ENCODE results near the gene PLB1. TPM values are rescaled to one million over a fixed set of nuclear protein-coding genes. Genes with fewer than 3 reads are reported as not detected.

The PLB1 gene
- polyA plus RNA-seq, 2 of the 4 experiments (the other 2 are of a cell fraction) = 0.26 to 1.4 TPM

GRCh38 chr2:28662044-28662443 lies 166.2 kb downstream of the PLB1 start:
- peak in 1 of 2 experiments; percentile 43; a peak in 3 of 6 replicates for ATAC-seq
- Histone ChIP-seq H3K4me1 (peaks cover 33% of the 10 kb centered on the region), H3K4me2 (peak overlapping the region; percentile 62), H3K4me3 (no peak overlapping the region), H3K27ac (peak overlapping the region; percentile 40 to 62; a peak in 3 of 6 replicates), H3K9me3 (peaks cover 4% of the 10 kb centered on the region; the same call in 1 of the 3 replicates)
- no peak for TF ChIP-seq SMC3 (IDR thresholded peaks at IDR 0.05)
- no peak for TF ChIP-seq HDAC2 (IDR thresholded peaks at IDR 0.05)
- TF ChIP-seq JUN (IDR thresholded peaks at IDR 0.05) = no peak
- no peak for TF ChIP-seq HOXB5 (CRISPR knock-in tag; IDR thresholded peaks at IDR 0.05)
- TF ChIP-seq ZC3H11A (IDR thresholded peaks at IDR 0.05) = no peak
- TF ChIP-seq FOSL2 (IDR thresholded peaks at IDR 0.05) = no peak
- TF ChIP-seq FOSL2 (CRISPR knock-in tag; IDR thresholded peaks at IDR 0.05) = no peak
- no peak for TF ChIP-seq MAZ (IDR thresholded peaks at IDR 0.05; ENCODE audit: borderline replicate concordance, low read depth, low read length)
- TF ChIP-seq ZSCAN20 (CRISPR knock-in tag; IDR thresholded peaks at IDR 0.05) = no peak
- TF ChIP-seq CBX8 (IDR thresholded peaks at IDR 0.05) = no peak
- no peak for TF ChIP-seq ZNF302 (CRISPR knock-in tag; IDR thresholded peaks at IDR 0.05)
- no peak for TF ChIP-seq KDM1A (IDR thresholded peaks at IDR 0.05; ENCODE audit: low read depth)
- TF ChIP-seq, protein P1, sequence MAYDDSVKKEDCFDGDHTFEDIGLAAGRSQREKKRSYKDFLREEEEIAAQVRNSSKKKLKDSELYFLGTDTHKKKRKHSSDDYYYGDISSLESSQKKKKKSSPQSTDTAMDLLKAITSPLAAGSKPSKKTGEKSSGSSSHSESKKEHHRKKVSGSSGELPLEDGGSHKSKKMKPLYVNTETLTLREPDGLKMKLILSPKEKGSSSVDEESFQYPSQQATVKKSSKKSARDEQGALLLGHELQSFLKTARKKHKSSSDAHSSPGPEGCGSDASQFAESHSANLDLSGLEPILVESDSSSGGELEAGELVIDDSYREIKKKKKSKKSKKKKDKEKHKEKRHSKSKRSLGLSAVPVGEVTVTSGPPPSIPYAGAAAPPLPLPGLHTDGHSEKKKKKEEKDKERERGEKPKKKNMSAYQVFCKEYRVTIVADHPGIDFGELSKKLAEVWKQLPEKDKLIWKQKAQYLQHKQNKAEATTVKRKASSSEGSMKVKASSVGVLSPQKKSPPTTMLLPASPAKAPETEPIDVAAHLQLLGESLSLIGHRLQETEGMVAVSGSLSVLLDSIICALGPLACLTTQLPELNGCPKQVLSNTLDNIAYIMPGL (CRISPR knock-in tag; IDR thresholded peaks at IDR 0.05; ENCODE audit: borderline replicate concordance) = no peak
- TF ChIP-seq, protein P2, sequence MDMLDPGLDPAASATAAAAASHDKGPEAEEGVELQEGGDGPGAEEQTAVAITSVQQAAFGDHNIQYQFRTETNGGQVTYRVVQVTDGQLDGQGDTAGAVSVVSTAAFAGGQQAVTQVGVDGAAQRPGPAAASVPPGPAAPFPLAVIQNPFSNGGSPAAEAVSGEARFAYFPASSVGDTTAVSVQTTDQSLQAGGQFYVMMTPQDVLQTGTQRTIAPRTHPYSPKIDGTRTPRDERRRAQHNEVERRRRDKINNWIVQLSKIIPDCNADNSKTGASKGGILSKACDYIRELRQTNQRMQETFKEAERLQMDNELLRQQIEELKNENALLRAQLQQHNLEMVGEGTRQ (IDR thresholded peaks at IDR 0.05) = no peak
- no peak for TF ChIP-seq RNF2 (IDR thresholded peaks at IDR 0.05; ENCODE audit: borderline replicate concordance, low read depth)
- TF ChIP-seq ELK1 (IDR thresholded peaks at IDR 0.05; ENCODE audit: low read depth, low read length) = no peak
- TF ChIP-seq BHLHE40 (IDR thresholded peaks at IDR 0.05; ENCODE audit: low read depth, low read length) = no peak
- CTCF ChIA-PET = interaction anchor here (1.6 to 3.3 kb wide), 4 partner anchors 10 to 90 kb away, joined by 3 to 19 read pairs (median 5); no protein-coding TSS in a partner anchor
- WGBS (ENCODE audit: missing lambda C conversion rate) = 31% methylated on average over 1 of the region's 1 CpG
- POLR2A ChIA-PET = no interaction called here
- peak in 1 of 2 experiments; percentile 24 for DNase-seq (ENCODE audit: low read depth in 1 of 2, low spot score in 1 of 2)
- no peak for FAIRE-seq

GRCh38 chr2:28662468-28663181 lies 166.8 kb downstream of the PLB1 start:
- ATAC-seq (peak; percentile 26 to 36; a peak in 3 of 6 replicates), FAIRE-seq (no peak), DNase-seq (ENCODE audit: low read depth in 1 of 2, low spot score in 1 of 2) (peak in 1 of 2 experiments; percentile 23)
- CTCF ChIA-PET = interaction anchor here (0.9 to 3.3 kb wide), 9 partner anchors 10 to 96 kb away, joined by 3 to 19 read pairs (median 6); no protein-coding TSS in a partner anchor
- no peak overlapping the region for H3K4me3 ChIP-seq
- 79% methylated on average over 12 of the region's 12 CpGs for WGBS (ENCODE audit: missing lambda C conversion rate)
- H3K9me3 ChIP-seq = peaks cover 4% of the 10 kb centered on the region; the same call in 1 of the 3 replicates
- TF ChIP-seq FOSB (CRISPR knock-in tag; IDR thresholded peaks at IDR 0.05) = no peak
- TF ChIP-seq, protein P3, sequence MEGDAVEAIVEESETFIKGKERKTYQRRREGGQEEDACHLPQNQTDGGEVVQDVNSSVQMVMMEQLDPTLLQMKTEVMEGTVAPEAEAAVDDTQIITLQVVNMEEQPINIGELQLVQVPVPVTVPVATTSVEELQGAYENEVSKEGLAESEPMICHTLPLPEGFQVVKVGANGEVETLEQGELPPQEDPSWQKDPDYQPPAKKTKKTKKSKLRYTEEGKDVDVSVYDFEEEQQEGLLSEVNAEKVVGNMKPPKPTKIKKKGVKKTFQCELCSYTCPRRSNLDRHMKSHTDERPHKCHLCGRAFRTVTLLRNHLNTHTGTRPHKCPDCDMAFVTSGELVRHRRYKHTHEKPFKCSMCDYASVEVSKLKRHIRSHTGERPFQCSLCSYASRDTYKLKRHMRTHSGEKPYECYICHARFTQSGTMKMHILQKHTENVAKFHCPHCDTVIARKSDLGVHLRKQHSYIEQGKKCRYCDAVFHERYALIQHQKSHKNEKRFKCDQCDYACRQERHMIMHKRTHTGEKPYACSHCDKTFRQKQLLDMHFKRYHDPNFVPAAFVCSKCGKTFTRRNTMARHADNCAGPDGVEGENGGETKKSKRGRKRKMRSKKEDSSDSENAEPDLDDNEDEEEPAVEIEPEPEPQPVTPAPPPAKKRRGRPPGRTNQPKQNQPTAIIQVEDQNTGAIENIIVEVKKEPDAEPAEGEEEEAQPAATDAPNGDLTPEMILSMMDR (IDR thresholded peaks at IDR 0.05) = no peak
- TF ChIP-seq BHLHE40 (IDR thresholded peaks at IDR 0.05; ENCODE audit: low read depth, low read length) = no peak
- TF ChIP-seq JUN (IDR thresholded peaks at IDR 0.05) = no peak
- no peak for TF ChIP-seq ZC3H11A (IDR thresholded peaks at IDR 0.05)
- TF ChIP-seq, protein P4, sequence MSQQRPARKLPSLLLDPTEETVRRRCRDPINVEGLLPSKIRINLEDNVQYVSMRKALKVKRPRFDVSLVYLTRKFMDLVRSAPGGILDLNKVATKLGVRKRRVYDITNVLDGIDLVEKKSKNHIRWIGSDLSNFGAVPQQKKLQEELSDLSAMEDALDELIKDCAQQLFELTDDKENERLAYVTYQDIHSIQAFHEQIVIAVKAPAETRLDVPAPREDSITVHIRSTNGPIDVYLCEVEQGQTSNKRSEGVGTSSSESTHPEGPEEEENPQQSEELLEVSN (IDR thresholded peaks at IDR 0.05; ENCODE audit: borderline replicate concordance, low read depth) = no peak
- TF ChIP-seq ZNF302 (CRISPR knock-in tag; IDR thresholded peaks at IDR 0.05) = no peak
- no peak for TF ChIP-seq PHF8 (IDR thresholded peaks at IDR 0.05; ENCODE audit: borderline replicate concordance, low read depth)
- TF ChIP-seq KDM1A (IDR thresholded peaks at IDR 0.05; ENCODE audit: low read depth) = no peak
- TF ChIP-seq, protein P5, sequence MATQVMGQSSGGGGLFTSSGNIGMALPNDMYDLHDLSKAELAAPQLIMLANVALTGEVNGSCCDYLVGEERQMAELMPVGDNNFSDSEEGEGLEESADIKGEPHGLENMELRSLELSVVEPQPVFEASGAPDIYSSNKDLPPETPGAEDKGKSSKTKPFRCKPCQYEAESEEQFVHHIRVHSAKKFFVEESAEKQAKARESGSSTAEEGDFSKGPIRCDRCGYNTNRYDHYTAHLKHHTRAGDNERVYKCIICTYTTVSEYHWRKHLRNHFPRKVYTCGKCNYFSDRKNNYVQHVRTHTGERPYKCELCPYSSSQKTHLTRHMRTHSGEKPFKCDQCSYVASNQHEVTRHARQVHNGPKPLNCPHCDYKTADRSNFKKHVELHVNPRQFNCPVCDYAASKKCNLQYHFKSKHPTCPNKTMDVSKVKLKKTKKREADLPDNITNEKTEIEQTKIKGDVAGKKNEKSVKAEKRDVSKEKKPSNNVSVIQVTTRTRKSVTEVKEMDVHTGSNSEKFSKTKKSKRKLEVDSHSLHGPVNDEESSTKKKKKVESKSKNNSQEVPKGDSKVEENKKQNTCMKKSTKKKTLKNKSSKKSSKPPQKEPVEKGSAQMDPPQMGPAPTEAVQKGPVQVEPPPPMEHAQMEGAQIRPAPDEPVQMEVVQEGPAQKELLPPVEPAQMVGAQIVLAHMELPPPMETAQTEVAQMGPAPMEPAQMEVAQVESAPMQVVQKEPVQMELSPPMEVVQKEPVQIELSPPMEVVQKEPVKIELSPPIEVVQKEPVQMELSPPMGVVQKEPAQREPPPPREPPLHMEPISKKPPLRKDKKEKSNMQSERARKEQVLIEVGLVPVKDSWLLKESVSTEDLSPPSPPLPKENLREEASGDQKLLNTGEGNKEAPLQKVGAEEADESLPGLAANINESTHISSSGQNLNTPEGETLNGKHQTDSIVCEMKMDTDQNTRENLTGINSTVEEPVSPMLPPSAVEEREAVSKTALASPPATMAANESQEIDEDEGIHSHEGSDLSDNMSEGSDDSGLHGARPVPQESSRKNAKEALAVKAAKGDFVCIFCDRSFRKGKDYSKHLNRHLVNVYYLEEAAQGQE (IDR thresholded peaks at IDR 0.05) = no peak
- no peak for TF ChIP-seq POLR2AphosphoS2 (conservative IDR thresholded peaks at IDR 0.05; ENCODE audit: low read length)
- TF ChIP-seq CEBPB (IDR thresholded peaks at IDR 0.05) = no peak
- TF ChIP-seq HDAC2 (IDR thresholded peaks at IDR 0.05) = no peak
- peaks cover 33% of the 10 kb centered on the region for H3K4me1 ChIP-seq
- peak overlapping the region; percentile 40 to 62; a peak in 4 of 6 replicates for H3K27ac ChIP-seq
- POLR2A ChIA-PET = interaction anchor here (1.0 to 1.1 kb wide), 2 partner anchors 20 to 89 kb away, joined by 3 to 9 read pairs; partner anchors contain the start of gene PPP1CB
- H3K4me2 ChIP-seq = peak overlapping the region; percentile 62

Measured in A549 (cell line).